ENCODE results near the gene TMEM143. TPM values are rescaled to one million over a fixed set of nuclear protein-coding genes. Genes with fewer than 3 reads are reported as not detected.

The TMEM143 gene
- total RNA-seq, result 3.3 and 5.0 TPM in 2 replicates

DNA sequence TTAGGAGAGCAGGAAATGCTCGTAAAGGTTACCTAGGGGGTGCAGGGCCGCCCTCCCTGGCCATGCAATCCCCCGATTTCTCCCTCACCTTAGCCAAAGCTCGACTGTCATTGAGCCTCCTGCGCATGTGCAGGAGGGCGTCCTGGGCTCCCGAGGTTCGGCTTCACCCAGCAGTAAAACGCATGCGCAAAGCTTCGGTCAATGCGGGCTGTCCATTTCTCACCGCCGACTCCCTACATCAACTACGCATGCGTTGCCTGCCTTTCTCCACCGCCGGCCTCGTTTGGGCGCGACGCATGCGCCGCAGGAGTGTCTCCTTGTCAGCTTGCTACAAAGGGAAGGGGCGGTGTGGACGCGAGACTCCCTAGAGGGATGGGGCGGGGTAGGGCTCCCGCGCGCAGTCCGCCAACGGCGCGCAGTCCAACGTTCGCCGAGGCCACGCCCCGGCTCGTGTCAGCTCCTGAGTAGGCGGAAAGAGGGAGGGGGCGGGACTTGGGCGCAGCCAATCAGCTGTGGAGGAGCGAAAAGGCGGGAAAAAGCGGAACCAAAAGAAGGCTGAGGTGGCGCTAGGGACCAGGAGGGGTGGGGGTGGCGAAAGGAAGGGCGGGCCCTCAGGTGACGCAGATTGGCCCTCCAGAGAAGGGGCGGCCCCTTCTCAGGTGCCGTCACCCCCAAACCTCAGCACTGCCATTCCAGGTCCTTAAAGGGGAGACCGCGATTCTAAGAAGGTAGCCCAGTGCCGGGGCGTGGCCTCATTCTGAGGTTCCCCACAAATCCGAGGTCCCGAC is at the start of gene TMEM143, which contains the start of gene SYNGR4:
TMEM143 (minus strand) TSS at position 131 of the 788 bp plus-strand sequence; CDS start at position 111, 20 bp downstream.
SYNGR4 (plus strand) TSS at position 558 of the 788 bp plus-strand sequence. CDS start 1,476 bp downstream, outside the sequence.

DNA sequence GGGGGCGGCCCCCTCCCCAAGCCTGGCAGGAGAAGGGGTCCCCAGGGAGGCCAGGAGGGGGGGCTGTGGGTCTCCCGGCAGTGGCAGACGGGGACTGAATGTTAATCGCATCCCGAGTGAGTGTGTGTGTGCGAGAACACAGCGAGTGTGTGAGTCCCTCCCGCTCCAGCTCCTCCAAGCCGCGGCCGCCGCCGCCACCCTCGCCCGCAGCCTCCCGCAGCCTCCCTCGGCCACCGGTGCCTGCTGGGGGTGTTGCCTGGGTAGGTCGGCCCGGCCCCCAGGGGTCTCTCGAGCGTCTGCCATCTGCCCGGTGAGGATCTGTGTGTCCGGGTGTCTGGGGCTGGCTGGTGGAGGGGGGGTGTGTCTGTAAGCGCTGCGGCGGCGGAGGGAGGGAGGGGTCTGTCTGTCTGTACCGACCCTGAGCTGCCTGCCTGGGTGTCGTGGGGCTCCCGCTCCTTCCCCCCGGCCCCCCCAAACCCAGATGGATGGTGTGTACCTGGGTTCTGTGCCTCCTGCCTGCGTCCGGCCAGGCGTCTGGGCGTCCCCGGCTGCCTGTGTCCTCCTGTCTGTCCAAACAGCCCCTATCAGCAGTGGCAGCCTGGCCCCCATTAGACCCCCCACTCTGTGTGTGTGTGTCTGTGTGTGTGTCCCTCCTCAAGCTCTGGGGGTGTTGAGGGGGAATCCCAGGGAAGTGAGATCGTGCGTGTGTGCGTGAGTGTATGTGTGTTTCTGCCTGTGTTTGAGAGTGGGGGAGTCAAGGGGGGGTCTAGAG is 30.0 kb upstream of the TMEM143 start, which contains the start of gene GRIN2D:
GRIN2D (plus strand) TSS at position 110 of the 772 bp plus-strand sequence. CDS start 4,725 bp downstream, outside the sequence.

DNA sequence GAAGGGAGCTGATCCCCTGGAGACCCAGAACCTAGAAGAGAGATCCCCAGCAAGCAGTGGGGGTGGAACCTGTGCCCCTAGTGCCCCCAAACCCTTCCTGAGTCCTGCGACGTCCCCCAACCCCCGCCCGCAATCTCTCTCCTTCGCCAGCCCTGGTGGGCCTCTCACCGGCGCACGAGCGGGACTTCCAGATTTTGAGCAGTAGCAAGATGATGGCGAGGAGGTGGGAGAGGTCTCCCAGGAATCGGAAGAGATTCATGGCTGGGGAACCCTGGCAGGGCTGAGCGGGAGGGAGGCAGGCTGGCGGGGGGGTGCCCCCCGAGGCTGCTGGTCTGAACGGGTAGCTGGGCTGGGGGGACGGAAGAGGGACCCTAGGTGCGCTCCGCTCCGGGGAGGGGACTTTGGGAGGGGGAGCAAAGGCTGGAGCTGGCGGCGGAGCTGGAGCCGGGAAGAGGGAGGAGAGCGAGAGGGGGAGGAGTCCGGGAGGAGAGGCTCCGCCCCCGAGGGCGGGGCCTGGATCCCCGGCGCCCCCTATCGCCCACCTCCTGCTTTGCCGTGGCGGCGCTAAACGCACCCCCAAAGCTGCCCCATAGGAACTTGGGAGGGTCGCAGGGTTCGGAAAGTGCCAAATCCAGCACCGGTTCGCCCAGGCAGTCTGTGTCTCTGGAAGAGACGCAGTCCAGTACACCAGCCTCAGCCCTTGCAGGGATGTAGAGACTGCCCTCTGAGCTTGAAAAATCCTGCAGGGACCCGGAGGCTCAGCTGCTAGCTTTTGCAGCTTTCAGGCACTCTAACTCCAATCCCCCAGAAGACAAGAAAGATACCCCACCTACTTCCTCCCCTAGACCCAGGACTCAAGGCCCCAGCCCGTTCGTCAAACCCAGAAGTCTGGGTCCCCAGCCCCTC is 27.6 kb upstream of the TMEM143 start, which contains the start of gene KDELR1:
KDELR1 (minus strand) TSS at position 452 of the 906 bp plus-strand sequence; CDS start at position 259, 193 bp downstream.

DNA sequence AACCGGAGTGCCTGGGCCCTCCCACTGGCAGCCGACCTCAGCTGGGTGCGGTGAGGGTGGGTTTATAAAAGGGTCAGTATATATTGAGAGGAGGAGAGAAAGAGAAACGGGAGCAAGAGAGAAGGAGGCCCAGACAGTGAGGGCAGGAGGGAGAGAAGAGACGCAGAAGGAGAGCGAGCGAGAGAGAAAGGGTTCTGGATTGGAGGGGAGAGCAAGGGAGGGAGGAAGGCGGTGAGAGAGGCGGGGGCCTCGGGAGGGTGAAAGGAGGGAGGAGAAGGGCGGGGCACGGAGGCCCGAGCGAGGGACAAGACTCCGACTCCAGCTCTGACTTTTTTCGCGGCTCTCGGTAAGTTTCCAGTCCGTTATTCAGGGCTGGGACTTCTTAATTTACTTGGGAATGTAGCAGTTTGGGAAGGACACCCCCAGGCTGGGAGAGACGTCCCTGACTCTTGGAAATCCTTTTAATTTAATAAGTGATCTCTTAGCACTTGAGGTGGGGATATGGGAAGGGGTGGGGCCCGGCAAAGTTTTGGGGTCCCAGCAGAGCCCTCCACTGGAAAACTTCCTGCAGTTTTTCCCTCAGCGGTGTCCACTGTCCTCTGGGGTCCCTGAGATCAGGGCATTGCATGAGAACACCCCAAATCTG is 38.4 kb downstream of the TMEM143 start, which contains the start of gene EMP3:
EMP3 (plus strand) TSS at position 288 of the 646 bp plus-strand sequence. CDS start 1,293 bp downstream, outside the sequence.

Other genes starting within 250 kb of the TMEM143 start
- 8.3 and 47.2 TPM in 2 replicates for gene LIG1, start 193.6 kb downstream of the TMEM143 start, total RNA-seq
- gene ZSWIM9, start 193.3 kb downstream of the TMEM143 start, total RNA-seq, result 2.0 and 3.0 TPM in 2 replicates
- 13.1 and 32.8 TPM in 2 replicates for gene CARD8, start 108.0 kb downstream of the TMEM143 start, total RNA-seq
- 0.29 and 0.66 TPM in 2 replicates for gene ZNF114, start 93.9 kb downstream of the TMEM143 start, total RNA-seq
- 139 and 150 TPM in 2 replicates for gene EMP3, start 38.4 kb downstream of the TMEM143 start, total RNA-seq
- gene SYNGR4, start 427 bp upstream of the TMEM143 start, total RNA-seq, result not detected in 2 replicates
- gene KDELR1, start 27.6 kb upstream of the TMEM143 start, total RNA-seq, result 128 and 129 TPM in 2 replicates
- 5.0 and 7.2 TPM in 2 replicates for gene GRIN2D, start 29.7 kb upstream of the TMEM143 start, total RNA-seq
- 32.2 and 62.4 TPM in 2 replicates for gene GRWD1, start 82.0 kb upstream of the TMEM143 start, total RNA-seq
- gene KCNJ14, start 91.6 kb upstream of the TMEM143 start, total RNA-seq, result 0.29 and 0.66 TPM in 2 replicates
- 54.5 and 70.9 TPM in 2 replicates for gene CYTH2, start 105.4 kb upstream of the TMEM143 start, total RNA-seq
- 0.14 TPM in 1 of 2 replicates, not detected in the other for gene LMTK3, start 147.9 kb upstream of the TMEM143 start, total RNA-seq
- 0.22 TPM in 1 of 2 replicates, not detected in the other for gene SULT2B1, start 188.2 kb upstream of the TMEM143 start, total RNA-seq
- gene SPACA4, start 242.8 kb upstream of the TMEM143 start, total RNA-seq, result not detected in 2 replicates